CD14-positive monocyte (primary cell): ENCODE data around the gene MADD. TPM values are rescaled to one million over a fixed set of nuclear protein-coding genes. Genes with fewer than 3 reads are reported as not detected.

Source experiments
- DNase-seq, 3 donors: peaks; one replicate each; pipeline ENCODE4 v3.0.0-alpha.2; 2011 to 2022
- H2AFZ ChIP-seq: 2 replicates; pipeline ENCODE4 v1.6.0; 2012; ENCODE audit warnings: mild to moderate bottlenecking, low read depth, low read length, inconsistent platforms; ENCODE audit not compliant: insufficient read depth, poor library complexity, severe bottlenecking
- H3K27ac ChIP-seq, 2 donors: 1 replicate in 1 of 2; 2 replicates in 1 of 2; pipeline ENCODE4 v1.5.1; 2012 to 2013; ENCODE audit warnings: low read length in 2 of 2, control low read depth in 1 of 2, inconsistent platforms in 1 of 2, low read depth in 1 of 2, mild to moderate bottlenecking in 1 of 2
- H3K27me3 ChIP-seq, 2 donors: one replicate each; pipeline versions ENCODE4 v1.6.0 to v1.6.1; 2011 to 2013; ENCODE audit warnings: low read length in 2 of 2; ENCODE audit not compliant: control insufficient read depth in 2 of 2, insufficient read depth in 2 of 2
- H3K36me3 ChIP-seq, 2 donors: replicated peaks in 1 of 2; 1 replicate in 1 of 2; 2 replicates in 1 of 2; pipeline versions ENCODE4 v1.5.1 to v1.6.1; 2012 to 2013; ENCODE audit warnings: low read length in 2 of 2, control low read depth in 1 of 2, inconsistent platforms in 1 of 2, mild to moderate bottlenecking in 1 of 2; ENCODE audit not compliant: insufficient read depth in 2 of 2, control insufficient read depth in 1 of 2
- H3K4me1 ChIP-seq, 2 donors: 1 replicate in 1 of 2; 2 replicates in 1 of 2; pipeline versions ENCODE4 v1.5.1 to v1.6.1; 2012 to 2013; ENCODE audit warnings: low read length in 2 of 2, control low read depth in 1 of 2, inconsistent platforms in 1 of 2, mild to moderate bottlenecking in 1 of 2, moderate library complexity in 1 of 2; ENCODE audit not compliant: insufficient read depth in 2 of 2, control insufficient read depth in 1 of 2
- H3K4me2 ChIP-seq: replicated peaks from 2 replicates; pipeline ENCODE3; 2012; ENCODE audit warnings: low read length, moderate library complexity, mild to moderate bottlenecking; ENCODE audit not compliant: poor library complexity, severe bottlenecking; ENCODE audit errors: extremely low read depth
- H3K4me3 ChIP-seq, 3 experiments: fragments of 200-600 bp in 1 of 3; sonication (generic) in 1 of 3; replicated peaks in 1 of 3; 1 replicate in 2 of 3; 2 replicates in 1 of 3; pipeline ENCODE4 v1.5.1; 2011 to 2013; ENCODE audit warnings: low read length in 3 of 3, mild to moderate bottlenecking in 3 of 3, control low read depth in 2 of 3, low read depth in 2 of 3, inconsistent platforms in 1 of 3, moderate library complexity in 1 of 3
- H3K79me2 ChIP-seq: 2 replicates; pipeline ENCODE4 v1.6.0; 2012; ENCODE audit warnings: mild to moderate bottlenecking, control low read depth, inconsistent platforms, low read length, moderate library complexity; ENCODE audit not compliant: insufficient read depth
- H3K9ac ChIP-seq: 2 replicates; pipeline ENCODE4 v1.6.0; 2017; ENCODE audit warnings: low read length, mild to moderate bottlenecking; ENCODE audit not compliant: insufficient read depth, poor library complexity, severe bottlenecking
- H3K9me3 ChIP-seq, 2 donors: replicated peaks in 1 of 2; 1 replicate in 1 of 2; 2 replicates in 1 of 2; pipeline versions ENCODE4 v1.5.1 to v1.6.1; 2012 to 2013; ENCODE audit warnings: low read length in 2 of 2, control low read depth in 1 of 2; ENCODE audit not compliant: control insufficient read depth in 1 of 2, insufficient read depth in 1 of 2
- H4K20me1 ChIP-seq: 2 replicates; pipeline ENCODE4 v1.6.0; 2012; ENCODE audit warnings: mild to moderate bottlenecking, low read length, control low read depth, moderate library complexity; ENCODE audit not compliant: insufficient read depth
- H3K27ac Mint-ChIP-seq, 7 donors: one replicate each; pipeline ENCODE4 v1.8.0; 2020; ENCODE audit warnings: mild to moderate bottlenecking in 7 of 7, mixed read lengths in 7 of 7, moderate library complexity in 6 of 7, inconsistent platforms in 2 of 7
- H3K27me3 Mint-ChIP-seq, 3 donors: one replicate each; pipeline ENCODE4 v1.8.0; 2021 to 2022; ENCODE audit warnings: low read depth in 3 of 3, mild to moderate bottlenecking in 3 of 3, mixed read lengths in 3 of 3, moderate library complexity in 3 of 3, inconsistent platforms in 1 of 3
- H3K36me3 Mint-ChIP-seq, 2 donors: one replicate each; pipeline ENCODE4 v1.8.0; 2020; ENCODE audit warnings: mixed read lengths in 2 of 2, inconsistent platforms in 1 of 2, mild to moderate bottlenecking in 1 of 2
- H3K4me1 Mint-ChIP-seq: one replicate; pipeline ENCODE4 v1.8.0; 2020; ENCODE audit warnings: mild to moderate bottlenecking, mixed read lengths
- H3K4me3 Mint-ChIP-seq, 2 donors: one replicate each; pipeline ENCODE4 v1.8.0; 2020; ENCODE audit warnings: mild to moderate bottlenecking in 2 of 2, mixed read lengths in 2 of 2, moderate library complexity in 1 of 2
- H3K9me3 Mint-ChIP-seq, 7 donors: one replicate each; pipeline ENCODE4 v1.8.0; 2020 to 2022; ENCODE audit warnings: mixed read lengths in 7 of 7, mild to moderate bottlenecking in 6 of 7, moderate library complexity in 6 of 7, inconsistent platforms in 2 of 7
- CTCF ChIP-seq: fragments of 200-600 bp; IDR thresholded peaks from one replicate; pipeline ENCODE4 v1.8.0; 2022; ENCODE audit warnings: antibody characterized with exemption, mild to moderate bottlenecking
- WGBS: methylation state at CpG from one replicate; pipeline ENCODE4 v1.1.5; 2013; ENCODE audit warnings: missing lambda C conversion rate; ENCODE audit not compliant: insufficient coverage; 5-methylcytosine and 5-hydroxymethylcytosine counted together
- intact Hi-C, 2 donors: fragments of 100-400 bp; cut with micrococcal nuclease; formaldehyde crosslinking; loops; one replicate each; pipeline versions ENCODE4 v1.15.0 to v1.15.1; 2023
- polyA plus RNA-seq, 3 donors: library from polyadenylated mRNA; depleted of rRNA in 1 of 3; unstranded in 2 of 3; stranded (reverse) in 1 of 3; fragments of 300-500 nt in 2 of 3; fragments of >200 nt in 1 of 3; fragmentation: Illumina TruSeq in 2 of 3; gene quantifications; 1 replicate in 2 of 3; 2 replicates in 1 of 3; pipeline ENCODE4 v1.2.3, GENCODE V29; 2012 to 2021

The MADD gene
- polyA plus RNA-seq, 3 donors, result 6.4 to 58.1 (median 12.2) TPM

DNA sequence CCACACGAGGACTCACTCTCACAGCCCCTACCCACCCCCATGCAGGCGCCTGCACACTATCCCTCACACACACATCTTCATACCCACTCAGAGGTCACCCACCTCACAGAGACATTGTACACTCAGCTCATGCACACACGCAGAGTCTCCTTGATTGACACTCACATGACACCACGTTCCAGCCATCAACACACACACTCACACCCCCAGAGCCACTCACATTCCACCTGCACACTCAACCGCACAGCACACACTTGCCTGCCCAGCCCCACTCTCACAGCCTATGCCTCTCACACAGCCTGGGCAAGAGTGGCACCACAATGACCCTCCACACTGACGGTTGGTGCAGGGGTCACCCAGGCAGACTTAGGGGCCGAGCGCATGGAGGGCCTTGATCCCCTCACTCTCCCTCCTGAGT lies 106.2 kb downstream of the MADD start:
- peaks cover 54 to 75% of the 10 kb centered on the region in 2 donors for H3K4me1 ChIP-seq
- Mint-ChIP-seq H3K36me3 (peaks cover 52 to 68% of the 10 kb centered on the region in 2 donors), H3K4me3 (peak overlapping the region; percentile 98 to 99), H3K9me3 (peaks cover 0 to 5% (median 0%) of the 10 kb centered on the region in 7 donors), H3K27ac (no peak overlapping the region), H3K27me3 (peaks cover 0 to 4% (median 2%) of the 10 kb centered on the region in 3 donors), H3K4me1 (peaks cover 44% of the 10 kb centered on the region)
- H3K27me3 ChIP-seq, result no peaks in the 10 kb centered on the region
- no peak for TF ChIP-seq CTCF
- 21% methylated on average over 8 of the region's 8 CpGs for WGBS
- H2AFZ ChIP-seq, result no peak overlapping the region
- H3K36me3 ChIP-seq, result peaks cover 46 to 67% of the 10 kb centered on the region in 2 donors
- H3K9me3 ChIP-seq, result no peaks in the 10 kb centered on the region
- DNase-seq, result peak in 1 of 3 donors; percentile 26
- H3K27ac ChIP-seq, result peak overlapping the region; percentile 96 to 97
- H4K20me1 ChIP-seq, result peaks cover 56% of the 10 kb centered on the region
- H3K79me2 ChIP-seq, result peaks cover 95% of the 10 kb centered on the region
- H3K4me3 ChIP-seq, result peak overlapping the region; percentile 84 to 99 (median 97)
- intact Hi-C loops, result no loop called here
- H3K9ac ChIP-seq, result peak overlapping the region; percentile 99
- peak overlapping the region; percentile 97 for H3K4me2 ChIP-seq

- Histone ChIP-seq H3K27me3 (no peaks in the 10 kb centered on the region), H3K4me1 (peaks cover 50 to 74% of the 10 kb centered on the region in 2 donors), H3K4me2 (peak overlapping the region; percentile 97), H3K4me3 (peak overlapping the region; percentile 84 to 99 (median 97)), H3K27ac (peak overlapping the region; percentile 96 to 97), H3K36me3 (peaks cover 44 to 64% of the 10 kb centered on the region in 2 donors), H4K20me1 (peaks cover 50% of the 10 kb centered on the region), H3K9me3 (no peaks in the 10 kb centered on the region), H3K79me2 (peaks cover 88% of the 10 kb centered on the region), H2AFZ (no peak overlapping the region), H3K9ac (peak overlapping the region; percentile 99)
- peak; percentile 65 to 77 (median 70) for DNase-seq
- Mint-ChIP-seq H3K9me3 (peaks cover 0 to 5% (median 0%) of the 10 kb centered on the region in 7 donors), H3K4me1 (peaks cover 44% of the 10 kb centered on the region), H3K27ac (no peak overlapping the region), H3K4me3 (peak overlapping the region; percentile 98 to 99), H3K36me3 (peaks cover 54 to 69% of the 10 kb centered on the region in 2 donors), H3K27me3 (peaks cover 0 to 3% (median 2%) of the 10 kb centered on the region in 3 donors)
- whole genome bisulfite sequencing, result 0% methylated on average over 7 of the region's 14 CpGs
- no peak for TF ChIP-seq CTCF
- intact Hi-C loops, result no loop called here
These were observed 106.8 kb downstream of the MADD start for GRCh38 chr11:47376525-47377371.
